ENCODE measurements around the gene FATE1.

Gene FATE1

GRCh38 chrX:151746502-151746901 is 30.7 kb downstream of the FATE1 start:
- no peak for TF ChIP-seq POLR2A (IDR thresholded peaks at IDR 0.05; ENCODE audit: extremely low read depth, insufficient read length)
- no peak for TF ChIP-seq MAX (IDR thresholded peaks at IDR 0.05; ENCODE audit: low read depth, low read length)
- TF ChIP-seq CTCF (IDR thresholded peaks at IDR 0.05; ENCODE audit: low read depth, low read length), result no peak
- TF ChIP-seq MYC (IDR thresholded peaks at IDR 0.05; ENCODE audit: low read depth, low read length), result no peak
- H3K4me3 ChIP-seq (ENCODE audit: low read depth, low read length), result no peak overlapping the region
- DNase-seq (ENCODE audit: low read depth), result no peak

GRCh38 chrX:151750511-151750910 is 34.7 kb downstream of the FATE1 start:
- no peak overlapping the region for H3K4me3 ChIP-seq (ENCODE audit: low read depth, low read length)
- TF ChIP-seq MYC (IDR thresholded peaks at IDR 0.05; ENCODE audit: low read depth, low read length) (no peak), POLR2A (IDR thresholded peaks at IDR 0.05; ENCODE audit: extremely low read depth, insufficient read length) (no peak), MAX (IDR thresholded peaks at IDR 0.05; ENCODE audit: low read depth, low read length) (no peak), CTCF (IDR thresholded peaks at IDR 0.05; ENCODE audit: low read depth, low read length) (no peak)
- DNase-seq (ENCODE audit: low read depth), result no peak

- H3K4me3 ChIP-seq (ENCODE audit: low read depth, low read length), result no peak overlapping the region
- TF ChIP-seq POLR2A (IDR thresholded peaks at IDR 0.05; ENCODE audit: extremely low read depth, insufficient read length), result no peak
- TF ChIP-seq MYC (IDR thresholded peaks at IDR 0.05; ENCODE audit: low read depth, low read length), result no peak
- TF ChIP-seq MAX (IDR thresholded peaks at IDR 0.05; ENCODE audit: low read depth, low read length), result no peak
- no peak for TF ChIP-seq CTCF (IDR thresholded peaks at IDR 0.05; ENCODE audit: low read depth, low read length)
- no peak for DNase-seq (ENCODE audit: low read depth)
Measured at GRCh38 chrX:151752847-151753246, 37.0 kb downstream of the FATE1 start.

GRCh38 chrX:151753313-151754046 is 37.6 kb downstream of the FATE1 start:
- TF ChIP-seq CTCF (IDR thresholded peaks at IDR 0.05; ENCODE audit: low read depth, low read length) (peak; percentile 55), MAX (IDR thresholded peaks at IDR 0.05; ENCODE audit: low read depth, low read length) (no peak), MYC (IDR thresholded peaks at IDR 0.05; ENCODE audit: low read depth, low read length) (no peak), POLR2A (IDR thresholded peaks at IDR 0.05; ENCODE audit: extremely low read depth, insufficient read length) (no peak)
- H3K4me3 ChIP-seq (ENCODE audit: low read depth, low read length), result no peak overlapping the region
- DNase-seq (ENCODE audit: low read depth), result peak; percentile 52

GRCh38 chrX:151754047-151754429 is 38.2 kb downstream of the FATE1 start:
- TF ChIP-seq MAX (IDR thresholded peaks at IDR 0.05; ENCODE audit: low read depth, low read length), result no peak
- DNase-seq (ENCODE audit: low read depth), result no peak
- no peak overlapping the region for H3K4me3 ChIP-seq (ENCODE audit: low read depth, low read length)

- no peak for DNase-seq (ENCODE audit: low read depth)
- no peak for TF ChIP-seq CTCF (IDR thresholded peaks at IDR 0.05; ENCODE audit: low read depth, low read length)
- no peak for TF ChIP-seq POLR2A (IDR thresholded peaks at IDR 0.05; ENCODE audit: extremely low read depth, insufficient read length)
- TF ChIP-seq MAX (IDR thresholded peaks at IDR 0.05; ENCODE audit: low read depth, low read length), result no peak
- no peak for TF ChIP-seq MYC (IDR thresholded peaks at IDR 0.05; ENCODE audit: low read depth, low read length)
- no peak overlapping the region for H3K4me3 ChIP-seq (ENCODE audit: low read depth, low read length)
Measured at GRCh38 chrX:151754641-151755215, 38.9 kb downstream of the FATE1 start.

All from NB4 (cell line).